ENCODE data around the gene DNAH3.

Gene DNAH3

GRCh38 chr16:21194771-21195301 lies 44.2 kb upstream of the DNAH3 start:
- no peaks in the 10 kb centered on the region for H3K79me2 ChIP-seq (ENCODE audit: insufficient read depth, low read depth)

GRCh38 chr16:21192991-21193390 lies 42.3 kb upstream of the DNAH3 start:
- no peaks in the 10 kb centered on the region for H3K79me2 ChIP-seq (ENCODE audit: insufficient read depth, low read depth)
- no peaks in the 10 kb centered on the region for H4K20me1 ChIP-seq (ENCODE audit: insufficient read depth)
- H3K36me3 ChIP-seq (ENCODE audit: insufficient read depth), result no peaks in the 10 kb centered on the region
- H2AFZ ChIP-seq (ENCODE audit: low read depth), result no peak overlapping the region
- no peaks in the 10 kb centered on the region for H3K4me1 ChIP-seq (ENCODE audit: low read depth, poor library complexity, severe bottlenecking)
- no peak overlapping the region for H3K27ac ChIP-seq
- no peak for TF ChIP-seq CTCF (conservative IDR thresholded peaks at IDR 0.05; ENCODE audit: low read depth, low read length)
- H3K4me3 ChIP-seq (IDR thresholded peaks at IDR 0.05; ENCODE audit: insufficient read depth, low read depth, low read length), result no peak overlapping the region
- no peak overlapping the region for H3K9ac ChIP-seq
- no peaks in the 10 kb centered on the region for H3K27me3 ChIP-seq (ENCODE audit: insufficient read depth, low read depth)
- no peak overlapping the region for H3K4me2 ChIP-seq

More at GRCh38 chr16:21194771-21195301, 44.2 kb upstream of the DNAH3 start:
- Histone ChIP-seq H3K9ac (no peak overlapping the region), H3K27me3 (ENCODE audit: insufficient read depth, low read depth) (no peaks in the 10 kb centered on the region), H3K27ac (no peak overlapping the region), H3K4me2 (no peak overlapping the region), H3K4me1 (ENCODE audit: low read depth, poor library complexity, severe bottlenecking) (no peaks in the 10 kb centered on the region), H2AFZ (ENCODE audit: low read depth) (no peak overlapping the region), H3K4me3 (IDR thresholded peaks at IDR 0.05; ENCODE audit: insufficient read depth, low read depth, low read length) (no peak overlapping the region), H3K36me3 (ENCODE audit: insufficient read depth) (no peaks in the 10 kb centered on the region), H4K20me1 (ENCODE audit: insufficient read depth) (no peaks in the 10 kb centered on the region)
- TF ChIP-seq CTCF (conservative IDR thresholded peaks at IDR 0.05; ENCODE audit: low read depth, low read length), result no peak

- no peak for TF ChIP-seq CTCF (conservative IDR thresholded peaks at IDR 0.05; ENCODE audit: low read depth, low read length)
- Histone ChIP-seq H3K4me1 (ENCODE audit: low read depth, poor library complexity, severe bottlenecking) (no peaks in the 10 kb centered on the region), H3K79me2 (ENCODE audit: insufficient read depth, low read depth) (no peaks in the 10 kb centered on the region), H3K27me3 (ENCODE audit: insufficient read depth, low read depth) (no peaks in the 10 kb centered on the region), H4K20me1 (ENCODE audit: insufficient read depth) (no peaks in the 10 kb centered on the region), H3K27ac (no peak overlapping the region), H3K36me3 (ENCODE audit: insufficient read depth) (no peaks in the 10 kb centered on the region), H2AFZ (ENCODE audit: low read depth) (no peak overlapping the region), H3K4me2 (no peak overlapping the region), H3K9ac (no peak overlapping the region), H3K4me3 (IDR thresholded peaks at IDR 0.05; ENCODE audit: insufficient read depth, low read depth, low read length) (no peak overlapping the region)
Measured at GRCh38 chr16:21190599-21190998, 40.0 kb upstream of the DNAH3 start.

- Histone ChIP-seq H3K79me2 (ENCODE audit: insufficient read depth, low read depth) (no peaks in the 10 kb centered on the region), H3K27me3 (ENCODE audit: insufficient read depth, low read depth) (no peaks in the 10 kb centered on the region), H3K4me2 (no peak overlapping the region), H2AFZ (ENCODE audit: low read depth) (no peak overlapping the region), H3K27ac (no peak overlapping the region), H3K4me3 (IDR thresholded peaks at IDR 0.05; ENCODE audit: insufficient read depth, low read depth, low read length) (no peak overlapping the region), H3K4me1 (ENCODE audit: low read depth, poor library complexity, severe bottlenecking) (no peaks in the 10 kb centered on the region), H3K36me3 (ENCODE audit: insufficient read depth) (no peaks in the 10 kb centered on the region), H4K20me1 (ENCODE audit: insufficient read depth) (no peaks in the 10 kb centered on the region), H3K9ac (no peak overlapping the region)
- no peak for TF ChIP-seq CTCF (conservative IDR thresholded peaks at IDR 0.05; ENCODE audit: low read depth, low read length)
Measured at GRCh38 chr16:21190013-21190412, 39.4 kb upstream of the DNAH3 start.
